Kidney glomerular epithelial cell (primary cell): ENCODE data around the gene LRRC47.
A peak's percentile ranks its signal among the peaks of the same experiment; 100 is the strongest.

Experiments
- DNase-seq: peaks from one replicate; lab custom pipeline; 2025; lab: John Stamatoyannopoulos, UW

The LRRC47 gene

DNA sequence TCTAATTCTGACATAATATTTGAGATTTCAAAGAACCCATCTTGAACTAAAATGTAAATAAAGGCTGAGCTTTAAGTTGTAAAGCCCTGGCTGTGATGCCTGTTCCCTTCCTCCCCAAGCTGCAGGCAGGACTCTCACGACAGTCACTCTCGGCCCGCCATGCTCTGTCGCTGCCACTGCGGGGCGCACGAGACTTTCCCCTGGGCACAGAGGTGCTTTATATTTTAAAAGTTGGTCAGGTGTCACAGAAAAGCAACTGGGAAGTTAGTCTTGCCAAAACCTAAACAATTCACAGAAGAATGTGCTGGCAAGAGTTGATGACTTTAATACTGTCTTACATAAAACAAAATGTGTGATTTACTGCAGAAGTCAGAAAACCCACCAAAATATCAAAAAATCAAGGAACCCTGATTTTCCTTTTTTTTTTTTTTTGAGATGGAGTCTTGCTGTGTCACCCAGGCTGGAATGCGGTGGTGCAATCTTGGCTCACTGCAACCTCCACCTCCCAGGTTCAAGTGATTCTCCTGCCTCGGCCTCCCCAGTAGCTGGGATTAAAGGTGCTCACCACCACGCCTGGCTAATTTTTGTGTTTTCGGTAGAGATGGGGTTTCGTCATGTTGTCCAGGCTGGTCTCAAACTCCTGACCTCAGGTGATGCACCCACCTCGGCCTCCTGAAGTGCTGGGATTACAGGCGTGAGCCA lies 10.7 kb downstream of the LRRC47 start:
- no peak for DNase-seq

DNA sequence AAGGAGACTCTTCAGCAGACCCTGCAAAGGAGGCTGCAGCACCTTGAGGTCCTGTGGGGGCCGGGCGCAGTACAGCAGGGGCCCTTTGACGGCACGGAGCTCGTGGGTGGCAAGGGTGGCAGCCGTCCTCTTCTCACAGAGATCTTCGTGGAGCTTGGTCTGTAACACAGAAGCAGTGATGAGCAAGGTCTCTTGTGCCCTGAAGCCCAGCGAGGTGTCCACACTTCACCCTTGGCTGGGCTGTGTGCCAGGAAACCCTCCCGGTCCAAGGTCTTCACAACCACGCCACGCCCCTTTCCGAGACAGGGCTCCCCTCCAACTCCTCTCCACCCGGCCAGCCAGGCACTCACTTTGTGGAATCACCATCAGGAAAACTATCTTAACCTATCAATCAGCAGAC lies 11.3 kb downstream of the LRRC47 start:
- DNase-seq = no peak

- DNase-seq = no peak
Observed at GRCh38 chr1:3783651-3784474, 12.4 kb downstream of the LRRC47 start.

DNA sequence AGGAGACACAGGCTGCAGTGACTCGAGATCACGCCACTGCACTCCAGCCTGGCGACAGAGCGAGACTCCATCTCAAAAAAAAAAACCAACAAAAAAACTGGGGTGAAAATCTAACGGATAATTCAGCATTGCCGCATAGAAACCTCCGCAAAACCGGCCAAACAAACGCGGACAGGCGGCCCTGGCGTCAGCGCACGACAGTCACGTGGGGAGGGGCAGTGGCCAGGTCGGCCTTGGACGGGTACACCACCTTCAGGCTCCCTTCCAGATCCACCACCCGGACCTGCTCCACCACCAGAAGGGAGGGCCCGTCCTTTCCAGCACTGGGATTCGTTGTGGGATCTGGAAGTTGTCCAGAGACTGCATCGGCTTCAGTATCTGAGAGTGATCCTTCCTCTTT lies 15.4 kb downstream of the LRRC47 start:
- no peak for DNase-seq

- DNase-seq = no peak
Observed at GRCh38 chr1:3779912-3780416, 16.3 kb downstream of the LRRC47 start.

- no peak for DNase-seq
Observed at GRCh38 chr1:3779265-3779911, 16.9 kb downstream of the LRRC47 start.

DNA sequence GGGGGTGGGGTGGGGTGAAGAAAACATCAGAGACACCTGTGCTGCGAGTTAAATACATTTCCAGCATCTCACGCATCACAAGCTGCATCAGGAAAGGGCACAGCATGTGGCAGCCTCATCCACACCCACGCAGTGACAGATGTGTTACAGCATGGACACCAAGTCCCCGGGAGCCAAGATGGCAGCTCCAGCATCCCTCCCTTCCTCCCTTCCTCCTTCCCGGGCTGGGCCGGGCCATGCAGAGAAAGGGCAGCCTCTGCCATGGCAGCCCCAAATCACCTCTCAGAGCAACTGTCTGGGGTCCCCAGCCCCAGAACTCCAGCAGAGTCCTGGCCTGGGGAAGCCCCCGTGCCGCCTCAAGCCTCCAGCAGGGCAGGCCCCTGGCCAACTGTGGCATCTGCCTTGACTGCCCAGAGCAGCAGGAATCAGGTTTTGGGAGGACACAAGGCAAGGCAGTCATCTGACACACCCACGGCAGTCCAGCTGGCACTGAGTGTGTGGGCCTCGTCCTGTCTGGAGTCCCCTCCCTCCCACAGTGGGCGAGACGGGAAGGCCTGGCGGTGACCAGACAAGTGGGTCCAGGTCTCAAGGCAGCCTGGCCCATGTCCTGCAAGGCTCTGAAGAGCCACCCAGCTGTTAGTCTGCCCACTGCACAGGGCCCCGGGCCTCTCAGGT lies 17.6 kb downstream of the LRRC47 start:
- no peak for DNase-seq

DNA sequence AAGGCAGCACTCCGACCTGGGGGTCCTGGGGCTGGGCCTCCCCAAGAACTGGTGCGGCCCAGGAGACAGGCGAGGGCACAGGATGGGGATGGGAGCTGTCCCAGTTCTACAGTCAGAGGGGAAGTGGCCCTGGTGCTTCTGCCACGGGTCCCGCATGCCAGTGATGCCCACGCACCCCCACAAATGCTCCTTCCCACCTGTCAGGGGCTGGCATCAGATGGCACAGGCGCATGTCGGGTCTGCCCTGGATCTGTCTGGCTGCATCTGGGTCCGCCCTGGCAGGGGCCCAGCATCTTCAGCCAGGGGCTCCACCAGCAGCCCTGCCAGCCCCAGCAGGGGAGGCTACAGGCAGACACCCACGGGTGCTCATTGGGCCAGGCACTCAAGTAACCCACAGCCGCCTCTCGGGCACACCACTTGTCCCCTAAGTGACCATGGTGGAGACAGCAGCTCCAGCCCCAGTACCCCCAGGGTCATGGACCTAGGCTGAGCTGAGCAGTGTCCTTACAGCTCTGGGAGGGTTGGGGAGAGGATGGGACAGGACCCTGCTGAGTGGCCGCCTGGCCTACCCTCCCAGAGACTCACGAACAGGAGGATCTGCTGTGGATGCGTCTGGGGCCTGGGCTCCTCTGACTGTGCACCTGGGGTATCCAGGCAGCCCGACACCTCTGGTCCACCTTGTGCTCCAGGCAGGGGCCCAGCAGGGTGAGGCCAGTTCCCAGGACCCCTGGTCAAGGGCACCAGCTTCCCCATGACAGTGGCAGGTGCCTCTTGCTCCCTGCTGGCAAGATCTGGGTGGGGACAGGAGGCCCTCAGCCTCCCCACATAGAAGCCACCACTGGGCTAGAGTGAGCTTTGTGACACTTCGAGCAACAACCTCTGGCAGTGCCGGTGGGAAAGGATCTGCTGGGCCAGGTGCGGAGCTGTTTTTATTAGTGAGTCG lies 18.4 kb downstream of the LRRC47 start:
- no peak for DNase-seq

DNA sequence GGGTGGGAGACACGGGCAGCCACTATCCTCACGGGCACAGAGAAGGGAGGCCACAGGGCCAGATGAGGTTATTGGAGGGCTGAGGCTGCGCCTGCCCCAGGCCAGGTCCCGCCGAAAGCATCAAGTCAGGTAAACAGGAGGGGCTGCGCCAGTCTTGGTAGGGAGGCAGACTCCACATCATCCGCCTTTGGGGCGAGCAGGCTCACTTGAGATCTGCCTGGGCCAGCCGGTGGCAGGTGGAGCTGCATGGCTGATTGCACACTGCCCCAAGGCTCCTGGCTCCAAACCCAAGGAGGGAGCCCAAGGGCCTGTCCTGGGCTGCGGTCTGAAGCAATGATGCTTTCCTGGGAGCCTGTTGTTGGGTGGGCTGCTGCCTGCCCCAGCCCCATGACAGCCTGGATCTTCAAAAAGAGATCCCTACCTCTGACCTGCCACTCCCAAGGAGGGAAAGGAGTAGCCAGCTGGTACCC lies 19.2 kb downstream of the LRRC47 start:
- DNase-seq = no peak

DNA sequence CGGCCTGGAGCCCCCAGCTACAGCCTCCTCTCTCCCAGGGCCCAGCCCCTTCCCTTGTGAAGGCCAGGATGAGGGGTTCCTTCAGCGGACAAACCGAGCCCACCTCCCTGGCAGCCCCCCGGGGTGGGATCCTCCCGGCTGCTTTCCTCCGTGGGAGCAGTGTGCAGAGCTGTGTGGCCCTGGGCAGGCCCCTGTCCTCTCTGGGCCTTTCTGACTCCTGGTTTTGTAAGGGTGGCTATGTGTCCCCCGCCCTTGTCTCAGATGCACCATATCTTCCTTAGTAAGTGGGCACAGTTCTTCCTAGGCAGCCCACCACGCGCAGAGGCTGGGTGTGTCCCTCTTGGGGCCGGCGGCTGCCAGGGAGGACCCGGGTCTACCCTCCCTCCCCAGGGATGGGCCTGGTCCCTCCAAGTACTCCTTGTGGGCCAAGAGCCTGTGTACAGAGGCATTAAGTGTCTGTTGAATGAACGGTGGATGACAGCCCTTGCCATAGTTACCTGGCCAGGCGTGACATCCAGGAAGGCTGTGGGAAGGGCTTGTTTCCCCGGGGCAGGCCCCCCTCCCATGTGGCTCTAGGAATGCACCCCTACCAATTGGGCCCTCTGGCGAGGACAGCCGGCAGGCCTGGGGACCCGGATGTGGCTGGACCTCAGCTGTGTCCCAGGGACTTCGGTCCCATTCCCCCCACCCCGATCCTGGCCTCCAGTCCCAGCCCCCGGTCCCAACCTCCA lies 19.9 kb downstream of the LRRC47 start:
- DNase-seq = no peak

DNA sequence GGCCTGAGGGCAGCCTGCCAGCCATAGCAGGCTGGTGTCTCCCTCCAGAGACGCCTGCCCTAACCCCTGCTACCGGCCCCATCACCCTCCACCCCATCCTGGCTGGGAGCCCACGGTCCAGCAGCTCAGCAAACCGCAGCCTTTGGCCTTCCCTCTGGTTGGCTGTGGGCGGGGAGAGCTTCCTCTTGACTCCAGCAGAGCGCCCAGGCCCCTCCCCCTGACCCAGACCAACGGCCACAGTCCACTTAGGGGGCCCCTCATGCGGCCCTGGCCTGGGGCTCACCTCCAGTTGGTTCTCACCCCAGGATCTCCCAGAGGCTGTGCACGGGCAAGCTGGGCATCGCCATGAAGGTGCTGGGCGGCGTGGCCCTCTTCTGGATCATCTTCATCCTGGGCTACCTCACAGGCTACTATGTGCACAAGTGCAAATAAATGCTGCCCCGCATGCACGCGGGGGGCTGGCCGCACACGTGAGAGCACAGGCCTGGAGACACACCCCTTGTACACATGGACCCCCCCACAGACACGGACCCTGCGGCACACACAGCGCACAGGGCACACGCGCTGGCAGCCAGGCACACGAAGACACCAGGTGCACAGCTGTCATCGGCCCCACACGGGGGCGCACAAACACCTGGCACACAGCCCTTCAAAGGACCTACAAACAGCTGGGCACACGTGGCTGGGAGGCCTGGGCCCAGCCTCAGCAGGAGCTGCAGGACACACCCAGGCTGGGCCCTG lies 20.6 kb downstream of the LRRC47 start:
- DNase-seq = peak; percentile 43

DNA sequence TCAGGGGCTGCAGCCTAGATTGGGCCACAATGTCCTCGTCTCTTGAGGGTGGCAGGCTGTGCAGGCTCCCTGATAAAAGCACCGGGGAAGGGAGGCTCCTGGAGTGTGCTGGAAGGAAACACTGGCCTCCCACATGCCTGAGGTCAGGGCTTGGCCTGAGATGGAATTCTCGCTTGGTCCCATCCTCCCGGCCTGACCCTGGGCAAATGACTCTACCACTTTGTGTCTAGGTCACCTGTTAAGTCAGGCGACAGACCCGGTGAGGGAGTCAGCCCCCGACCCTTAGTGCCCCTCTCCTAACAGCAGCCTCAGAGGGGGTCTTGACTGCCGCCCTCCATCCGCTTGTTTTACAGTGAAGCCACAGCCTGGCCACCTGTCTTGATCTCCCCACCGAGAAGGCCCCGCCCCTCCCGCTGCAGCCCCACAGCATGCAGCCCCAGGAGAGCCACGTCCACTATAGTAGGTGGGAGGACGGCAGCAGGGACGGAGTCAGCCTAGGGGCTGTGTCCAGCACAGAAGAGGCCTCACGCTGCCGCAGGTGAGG lies 21.3 kb downstream of the LRRC47 start:
- DNase-seq = peak; percentile 37

GRCh38 chr1:3774276-3774945 lies 21.9 kb downstream of the LRRC47 start:
- no peak for DNase-seq

- DNase-seq = no peak
Observed at GRCh38 chr1:3773572-3774275, 22.6 kb downstream of the LRRC47 start.

- no peak for DNase-seq
Observed at GRCh38 chr1:3772715-3773571, 23.4 kb downstream of the LRRC47 start, which contains the start of gene SMIM1. Gene SMIM1, plus strand, starts transcription at chr1:3772749. Its CDS starts 2,625 bp downstream, at chr1:3775374.

DNA sequence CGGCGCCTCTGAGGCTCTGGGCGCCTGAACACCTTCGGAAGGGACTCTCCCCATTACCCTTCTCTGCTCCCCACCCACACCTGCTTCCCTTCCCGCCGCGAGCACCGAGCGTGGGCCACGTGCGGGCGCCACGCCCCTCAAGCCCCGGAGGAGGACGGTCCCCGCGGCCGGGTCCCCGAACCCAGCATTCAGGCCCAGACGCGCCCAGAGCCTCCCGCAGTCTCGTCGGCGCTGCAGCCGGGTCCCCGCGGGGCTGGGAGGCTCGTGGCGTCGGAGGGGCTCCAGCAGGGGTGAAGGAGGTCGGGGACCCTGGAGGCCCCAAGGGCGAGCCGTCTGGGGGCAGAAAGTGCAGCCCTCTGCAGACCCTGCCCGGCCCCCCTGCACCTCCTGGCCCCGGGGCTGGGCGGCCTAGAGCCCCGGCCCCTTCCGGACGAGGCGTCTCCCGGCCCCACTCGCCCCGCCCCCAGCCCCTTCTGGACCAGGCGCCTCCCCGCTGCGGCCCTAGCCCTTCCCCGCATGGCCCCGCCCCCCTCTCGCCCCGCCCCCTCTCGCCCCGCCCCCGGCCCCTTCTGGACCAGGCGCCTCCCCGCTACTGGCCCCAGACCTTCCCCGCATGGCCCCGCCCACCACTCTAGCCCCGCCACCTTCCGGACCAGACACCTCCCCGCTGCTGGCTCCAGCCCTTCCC lies 24.1 kb downstream of the LRRC47 start:
- DNase-seq = peak; percentile 53
